Measurements from ENCODE around the gene MAP3K7.

DNA sequence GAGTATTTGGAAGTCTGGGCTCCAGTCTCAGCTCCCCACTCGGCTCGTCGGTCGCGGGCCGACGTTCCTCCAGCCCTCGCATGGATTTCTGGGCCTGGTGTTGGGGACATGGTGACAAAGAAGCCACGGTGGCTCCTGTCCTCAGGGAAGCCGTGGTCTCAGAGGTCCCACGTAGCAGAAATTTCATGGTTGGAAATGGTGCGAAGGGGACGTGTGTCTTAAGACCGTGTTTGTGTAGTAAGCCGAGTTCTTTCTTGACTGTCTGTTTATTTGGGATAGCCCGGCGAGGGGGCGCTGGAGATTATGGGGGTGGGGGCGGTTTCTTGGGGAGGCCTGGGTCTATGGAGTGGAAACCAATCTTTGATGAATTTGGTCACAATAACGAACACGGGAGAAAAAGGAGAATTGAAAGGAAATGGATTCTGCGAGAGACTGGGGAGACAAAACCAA lies 23.5 kb upstream of the MAP3K7 start:
- TF ChIP-seq FOSL1 (CRISPR knock-in tag; IDR thresholded peaks at IDR 0.05; ENCODE audit: borderline replicate concordance) (no peak), KLF16 (CRISPR knock-in tag; IDR thresholded peaks at IDR 0.05) (no peak)
